Activated T-helper 9 cell treated with anti-CD3 and anti-CD28 coated beads, Interleukin-2, amount 50 U/mL, for 16 hours (primary cell): ENCODE data around the gene ST7L.
"Not testable (repeated sequence)": the region's sequence is repeated elsewhere in the genome, so short reads cannot be mapped to it uniquely, and the experiment has no call there.

ENCODE experiments used
- DNase-seq: peaks from one replicate; pipeline ENCODE4 v3.0.0-alpha.2; 2020; ENCODE audit warnings: low read depth

ST7L gene, protein sequence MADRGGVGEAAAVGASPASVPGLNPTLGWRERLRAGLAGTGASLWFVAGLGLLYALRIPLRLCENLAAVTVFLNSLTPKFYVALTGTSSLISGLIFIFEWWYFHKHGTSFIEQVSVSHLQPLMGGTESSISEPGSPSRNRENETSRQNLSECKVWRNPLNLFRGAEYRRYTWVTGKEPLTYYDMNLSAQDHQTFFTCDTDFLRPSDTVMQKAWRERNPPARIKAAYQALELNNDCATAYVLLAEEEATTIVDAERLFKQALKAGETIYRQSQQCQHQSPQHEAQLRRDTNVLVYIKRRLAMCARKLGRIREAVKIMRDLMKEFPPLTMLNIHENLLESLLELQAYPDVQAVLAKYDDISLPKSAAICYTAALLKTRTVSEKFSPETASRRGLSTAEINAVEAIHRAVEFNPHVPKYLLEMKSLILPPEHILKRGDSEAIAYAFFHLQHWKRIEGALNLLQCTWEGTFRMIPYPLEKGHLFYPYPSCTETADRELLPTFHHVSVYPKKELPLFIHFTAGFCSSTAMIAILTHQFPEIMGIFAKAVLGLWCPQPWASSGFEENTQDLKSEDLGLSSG

DNA sequence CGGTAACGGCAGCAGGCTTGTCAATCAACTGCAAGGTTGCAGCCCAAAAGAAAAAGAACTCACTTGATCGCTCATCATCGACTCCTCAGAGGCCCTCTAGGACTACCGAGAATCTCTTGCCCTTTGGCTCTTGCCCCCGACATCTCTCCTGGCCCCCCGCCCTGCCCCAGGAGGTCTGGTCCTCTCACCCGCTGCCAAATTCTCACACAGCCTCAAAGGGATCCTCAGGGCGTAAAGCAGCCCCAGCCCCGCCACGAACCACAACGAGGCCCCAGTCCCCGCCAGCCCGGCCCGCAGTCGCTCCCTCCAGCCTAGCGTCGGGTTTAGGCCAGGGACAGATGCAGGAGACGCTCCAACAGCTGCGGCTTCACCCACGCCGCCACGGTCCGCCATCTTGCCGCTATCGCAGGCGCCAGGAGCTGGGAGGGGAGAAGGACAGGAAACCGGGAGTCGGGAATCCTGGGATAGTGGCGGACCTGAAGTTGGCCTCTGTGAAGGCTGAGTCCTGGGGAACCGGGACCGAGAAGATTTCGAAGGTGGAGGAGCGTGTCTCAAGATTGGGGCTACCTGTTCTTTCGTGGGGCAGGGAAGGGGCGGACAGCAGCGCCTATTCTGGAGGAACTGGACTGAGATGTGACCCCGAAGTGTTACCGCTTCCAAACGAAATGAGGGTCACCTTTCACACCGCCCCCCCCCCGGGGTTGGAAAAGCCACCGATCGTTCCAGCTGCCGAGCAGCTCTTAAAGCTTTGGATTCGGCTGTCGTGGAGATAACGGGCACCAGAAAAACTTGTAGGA, at the start of gene ST7L:
ST7L (minus strand) TSS at position 421 of the 797 bp plus-strand sequence; CDS start at position 393, 28 bp downstream.
- DNase-seq = peak; percentile 43

DNA sequence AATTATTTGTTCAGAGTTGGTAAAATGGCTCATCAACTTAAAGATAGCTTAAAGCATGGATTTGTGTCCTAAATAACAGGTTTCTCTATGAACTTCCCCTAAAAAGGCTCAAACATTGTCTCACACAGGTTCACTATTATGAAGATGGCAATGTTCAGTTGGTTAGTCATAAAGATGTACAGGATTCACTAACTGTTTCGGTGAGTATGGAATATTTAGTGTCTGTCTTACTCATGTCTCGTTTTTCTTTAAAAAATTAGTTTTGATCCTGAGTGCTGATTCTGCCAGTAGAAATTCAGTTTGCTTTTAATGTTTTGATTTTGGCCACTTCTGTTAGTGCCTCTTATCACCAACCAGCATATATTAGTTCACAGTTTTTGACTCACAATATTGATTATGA, 48.0 kb upstream of the ST7L start:
- no peak for DNase-seq

DNA sequence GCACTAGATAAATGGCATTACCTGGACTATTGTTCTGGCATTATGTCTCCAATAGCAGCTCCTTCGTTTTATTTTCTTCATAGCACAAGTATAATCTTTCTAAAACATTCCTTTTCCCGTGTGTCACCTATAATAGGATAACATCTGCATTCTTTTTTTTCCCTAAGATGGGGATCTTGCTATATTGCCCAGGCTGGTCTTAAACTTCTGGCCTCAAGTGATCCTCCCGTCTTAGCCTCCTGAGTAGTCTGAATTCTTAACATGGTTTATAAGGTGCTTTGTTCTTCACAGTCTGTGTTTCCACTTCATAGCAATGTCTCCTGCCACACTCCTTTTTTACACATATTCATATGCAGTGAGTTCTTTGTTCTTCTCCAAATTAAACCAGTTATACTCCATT, 46.9 kb upstream of the ST7L start:
- DNase-seq = no peak

DNA sequence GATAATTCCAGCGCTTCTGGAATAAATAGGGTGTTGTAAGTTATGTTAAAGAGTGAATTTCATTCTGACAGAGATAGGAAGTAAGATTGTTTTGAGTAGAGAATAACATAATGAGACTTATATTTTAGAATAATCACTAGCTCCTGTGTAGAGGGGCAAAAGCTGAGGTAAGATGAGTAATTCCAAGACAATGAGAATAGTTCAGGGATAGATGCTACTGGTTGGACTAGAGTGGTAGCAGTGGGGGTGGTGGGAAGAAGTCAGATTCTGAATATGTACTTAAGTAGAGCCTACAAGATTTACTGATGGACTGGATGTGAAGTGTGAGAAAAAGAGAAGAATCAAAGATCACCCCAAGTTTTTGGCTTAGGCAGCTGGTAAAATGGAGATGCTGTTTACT, 32.3 kb upstream of the ST7L start:
- DNase-seq = no peak

DNA sequence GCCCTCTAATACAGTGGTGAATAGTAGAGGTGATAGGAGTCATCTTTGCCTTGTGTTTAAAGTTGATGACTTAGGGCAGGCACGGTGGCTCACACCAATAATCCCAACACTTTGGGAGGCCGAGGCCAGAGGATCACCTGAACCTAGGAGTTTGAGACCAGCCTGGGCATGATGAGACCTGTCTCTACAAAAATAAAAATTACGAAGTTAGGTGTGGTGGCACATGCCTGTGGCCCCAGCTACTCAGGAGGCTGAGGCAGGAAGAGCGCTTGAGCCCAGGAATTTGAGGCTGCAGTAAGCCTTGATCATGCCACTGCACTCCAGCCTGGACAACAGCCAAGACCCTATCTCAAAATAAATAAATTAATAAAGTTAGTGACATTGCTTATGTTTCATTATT, 27.3 kb upstream of the ST7L start:
- no peak for DNase-seq

DNA sequence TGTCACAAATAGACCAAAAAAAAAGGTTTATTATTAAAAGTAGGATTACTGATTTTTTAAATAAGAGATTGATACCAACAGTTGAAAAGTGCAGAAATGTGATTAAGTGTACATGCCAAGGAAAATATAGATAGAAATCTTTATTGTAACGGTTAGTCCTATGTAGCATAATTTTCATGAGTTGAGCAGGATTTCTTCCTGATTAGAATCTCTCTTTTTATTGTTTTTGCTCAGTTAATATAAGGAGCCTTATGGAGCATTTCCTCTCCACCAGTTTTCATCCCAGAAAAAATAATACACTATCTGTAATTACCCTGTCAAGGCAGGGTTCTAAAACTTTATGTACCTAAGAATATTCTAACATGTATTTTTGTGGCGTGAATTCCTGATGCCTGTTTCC, 24.1 kb upstream of the ST7L start:
- DNase-seq = no peak

DNA sequence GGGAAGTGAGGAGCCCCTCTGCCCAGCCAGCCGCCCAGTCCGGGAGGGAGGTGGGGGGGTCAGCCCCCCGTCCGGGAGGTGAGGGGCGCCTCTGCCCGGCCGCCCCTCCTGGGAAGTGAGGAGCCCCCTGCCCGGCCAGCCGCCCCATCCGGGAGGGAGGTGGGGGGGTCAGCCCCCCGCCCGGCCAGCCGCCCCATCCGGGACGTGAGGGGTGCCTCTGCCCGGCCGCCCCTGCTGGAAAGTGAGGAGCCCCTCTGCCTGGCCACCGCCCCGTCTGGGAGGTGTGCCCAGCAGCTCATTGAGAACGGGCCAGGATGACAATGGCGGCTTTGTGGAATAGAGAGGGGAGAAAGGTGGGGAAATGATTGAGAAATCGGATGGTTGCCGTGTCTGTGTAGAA, 21.5 kb upstream of the ST7L start:
- not testable (repeated sequence) for DNase-seq

DNA sequence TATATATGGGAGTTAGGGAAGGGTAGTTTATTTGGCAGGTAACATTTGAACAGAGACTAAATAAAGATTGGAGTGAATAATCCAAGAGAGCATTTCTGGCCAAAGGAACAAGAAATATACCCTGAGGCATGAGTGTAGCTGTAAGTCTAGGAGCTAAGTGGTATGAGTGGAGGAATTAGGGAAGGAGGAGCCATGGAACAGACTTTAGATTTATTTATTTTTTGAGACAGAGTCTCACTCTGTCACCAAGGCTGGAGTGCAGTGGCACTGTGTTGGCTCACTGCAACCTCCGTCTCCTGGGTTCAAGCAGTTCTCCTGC, 19.1 kb upstream of the ST7L start:
- DNase-seq = no peak

DNA sequence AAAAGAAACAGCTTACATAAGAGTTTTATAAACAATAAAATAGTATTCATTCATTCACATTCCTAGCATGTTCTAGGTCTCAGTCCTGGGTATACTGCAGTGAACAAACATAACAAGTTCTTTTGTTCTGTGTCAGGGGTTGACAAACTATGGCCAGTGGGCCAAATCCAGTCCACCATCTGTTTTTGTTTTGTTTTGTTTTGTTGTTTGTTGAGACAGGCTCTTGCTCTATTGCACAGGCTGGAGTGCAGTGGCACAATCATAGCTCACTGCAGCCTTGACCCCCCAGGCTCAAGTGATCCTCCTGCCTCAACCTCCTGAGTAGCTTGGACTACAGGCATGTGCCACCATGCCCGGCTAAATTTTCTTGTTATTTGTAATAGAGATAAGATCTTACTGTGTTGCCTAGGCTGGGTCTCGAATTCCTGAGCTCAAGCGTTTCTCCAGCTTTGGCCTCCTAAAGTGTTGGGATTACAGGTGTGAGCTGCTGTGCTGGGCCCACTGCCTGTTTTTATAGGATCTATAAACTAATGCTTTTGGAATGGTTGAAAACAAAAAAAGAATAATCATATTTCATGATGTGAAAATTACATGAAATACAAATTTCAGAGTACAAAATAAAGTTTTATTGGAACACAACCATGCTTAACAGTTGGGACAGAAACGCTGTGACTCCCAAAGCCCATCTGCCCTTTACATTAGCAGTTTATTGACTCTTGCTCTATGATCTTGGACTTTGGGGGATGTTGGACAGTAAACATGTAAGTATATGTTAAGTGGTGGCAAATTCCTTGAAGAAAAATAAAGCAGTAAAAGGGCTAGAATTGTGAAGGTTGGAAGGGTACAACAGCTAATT, 18.5 kb upstream of the ST7L start:
- DNase-seq = no peak

DNA sequence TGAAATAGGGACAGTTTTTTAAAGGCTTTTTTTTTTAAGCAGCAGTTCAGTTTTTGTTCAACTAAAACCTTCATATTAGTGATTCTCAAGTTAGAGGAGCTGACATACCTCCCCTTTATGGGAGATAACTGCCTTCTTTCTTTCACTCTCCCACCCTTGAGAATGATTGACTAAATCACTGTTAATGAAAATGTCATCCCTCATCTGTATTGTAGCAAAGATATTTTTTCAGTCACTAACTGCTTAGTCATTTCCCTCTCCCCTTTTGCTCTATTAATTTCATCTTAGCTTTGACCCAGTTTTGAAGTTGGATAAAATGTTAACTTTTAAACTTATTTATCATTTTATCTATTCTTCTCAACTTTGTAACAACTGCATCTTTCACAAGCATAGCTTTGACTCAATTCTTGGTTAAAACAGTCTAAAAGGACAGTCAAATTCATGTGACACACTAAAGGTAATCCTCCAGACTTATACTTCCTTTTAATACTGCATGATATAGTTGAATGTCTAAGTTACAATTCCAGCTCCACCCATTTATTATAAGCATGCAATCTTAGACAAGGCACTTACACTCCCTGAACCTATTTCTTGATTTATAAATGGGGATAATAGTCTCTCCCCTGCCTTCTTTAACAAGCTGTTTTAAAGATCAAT, 17.8 kb upstream of the ST7L start:
- no peak for DNase-seq

DNA sequence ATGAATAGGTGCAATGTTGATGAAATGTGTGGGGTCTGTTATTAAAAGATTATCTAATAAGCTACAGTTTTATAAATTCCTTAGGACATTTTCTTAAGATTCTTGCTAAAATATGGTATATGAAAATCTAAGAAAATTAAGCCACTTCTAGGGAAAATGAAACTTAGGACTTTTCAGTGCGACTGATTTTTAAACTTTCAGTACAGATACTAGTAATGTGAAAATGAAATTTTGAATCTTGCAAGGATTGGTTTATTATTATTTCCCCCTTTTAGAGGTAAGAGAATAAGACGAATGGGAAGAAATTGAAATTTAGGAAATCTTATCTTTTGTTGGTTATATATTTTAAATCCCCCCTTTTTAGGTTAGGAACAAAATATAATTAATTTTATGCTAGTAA, 17.1 kb upstream of the ST7L start:
- no peak for DNase-seq

DNA sequence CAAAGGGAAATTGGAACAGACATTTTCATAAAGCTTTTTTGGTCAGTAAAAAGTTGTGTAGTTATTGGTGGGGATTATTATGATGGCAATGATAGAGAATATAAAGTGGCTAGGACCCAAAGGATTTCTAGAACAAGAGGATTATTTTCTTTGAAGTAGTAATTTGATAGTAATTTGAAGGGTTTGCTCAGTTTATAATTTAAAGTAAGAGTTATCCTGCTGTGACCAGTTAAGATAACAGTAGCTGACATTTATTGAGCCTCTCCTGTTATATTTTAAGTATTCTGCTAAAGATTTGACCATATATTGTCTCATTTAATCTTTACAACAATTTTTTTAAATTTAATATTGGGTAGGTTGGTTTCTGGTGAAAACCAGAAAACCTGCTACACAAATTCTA, 15.4 kb upstream of the ST7L start:
- no peak for DNase-seq

DNA sequence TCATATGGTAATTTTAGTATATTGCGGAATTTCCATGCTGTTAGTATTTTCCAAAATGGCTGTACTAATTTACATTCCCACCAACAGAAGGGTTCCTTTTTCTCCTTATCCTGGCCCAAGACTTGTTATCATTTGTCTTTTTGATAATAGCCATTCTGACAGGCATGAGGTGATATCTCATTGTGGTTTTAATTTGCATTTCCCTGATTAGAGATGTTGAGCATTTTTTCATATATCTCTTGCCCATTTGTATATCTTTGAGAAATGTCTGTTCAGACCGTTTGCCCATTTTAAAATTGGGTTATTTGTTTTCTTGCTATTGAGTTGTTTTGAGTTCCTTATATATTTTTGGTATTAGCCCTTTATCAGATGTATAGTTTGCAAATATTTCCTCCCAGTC, 14.7 kb upstream of the ST7L start:
- DNase-seq = no peak

DNA sequence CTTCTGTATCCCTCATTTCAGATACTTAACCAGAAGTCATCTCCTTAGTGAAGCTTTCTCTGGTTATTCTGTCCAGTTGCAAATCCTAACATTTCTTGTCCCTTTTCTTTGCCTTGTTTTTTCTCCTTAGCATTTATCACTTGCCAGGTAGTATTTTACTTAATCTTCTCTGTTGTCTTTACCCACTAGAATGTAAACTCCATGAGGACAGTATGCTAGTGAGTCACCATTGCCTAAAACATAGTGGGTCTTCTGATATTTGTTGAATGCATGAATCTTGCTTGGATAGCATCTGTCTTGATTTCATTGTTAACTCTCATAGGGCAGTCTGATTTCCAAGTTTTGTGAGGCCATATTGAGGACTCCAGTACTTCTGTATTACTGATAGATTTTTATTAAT, 10.3 kb upstream of the ST7L start:
- no peak for DNase-seq

DNA sequence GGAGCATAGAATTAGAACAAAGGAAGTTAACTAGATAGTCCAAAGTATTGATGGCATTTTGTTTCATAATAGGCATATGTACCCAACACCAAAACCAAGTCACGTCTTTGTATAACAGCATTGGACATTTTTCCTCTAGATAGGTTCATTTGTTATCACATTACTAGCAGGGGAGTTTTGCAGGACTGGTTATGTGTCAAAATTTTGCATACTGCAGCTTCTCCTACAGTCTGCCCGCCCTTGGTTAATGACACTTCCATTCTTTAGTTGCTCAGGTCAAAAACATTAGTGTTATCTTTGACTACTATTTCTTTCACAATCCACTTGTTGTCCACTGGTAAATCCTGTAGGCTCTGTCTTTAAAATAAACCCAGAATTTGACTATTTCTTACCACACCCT, 9.6 kb upstream of the ST7L start:
- DNase-seq = no peak

DNA sequence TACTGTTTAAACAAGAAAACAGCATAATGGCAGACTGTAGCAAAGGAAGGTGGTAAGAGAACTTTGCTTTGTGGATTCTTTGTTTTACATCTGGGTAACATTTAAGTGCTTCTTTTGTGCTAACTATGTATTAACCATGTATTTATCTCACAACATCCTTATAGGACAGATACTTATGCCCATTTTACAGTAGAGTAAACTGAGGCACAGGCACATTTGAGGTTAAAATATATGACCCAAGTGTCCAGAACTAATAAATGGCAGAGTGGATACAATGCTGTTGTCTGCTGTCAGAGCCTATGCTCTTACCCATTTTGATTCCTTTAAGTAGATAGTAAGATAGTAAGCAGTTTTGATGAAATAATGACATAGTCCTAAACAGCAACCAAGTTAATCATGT, 7.9 kb upstream of the ST7L start:
- DNase-seq = no peak

DNA sequence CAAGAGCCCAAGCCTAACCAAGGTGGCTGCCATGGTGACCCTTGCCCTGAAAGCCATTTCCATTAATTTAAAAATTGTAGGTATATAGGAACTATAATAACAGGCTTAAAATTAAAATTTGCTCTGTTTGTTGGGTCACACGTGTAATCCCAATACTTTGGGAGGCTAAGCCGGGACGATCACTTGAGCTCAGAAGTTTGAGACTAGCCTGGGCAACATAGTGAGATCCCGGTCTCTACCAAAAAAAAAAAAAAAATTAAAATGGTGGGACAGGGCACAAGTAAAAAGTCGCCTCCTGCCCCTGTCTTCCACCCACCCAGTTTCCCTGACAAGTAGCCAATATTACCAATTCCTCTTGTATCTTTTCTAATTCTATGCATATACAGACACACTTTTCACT, 7.3 kb upstream of the ST7L start:
- no peak for DNase-seq

DNA sequence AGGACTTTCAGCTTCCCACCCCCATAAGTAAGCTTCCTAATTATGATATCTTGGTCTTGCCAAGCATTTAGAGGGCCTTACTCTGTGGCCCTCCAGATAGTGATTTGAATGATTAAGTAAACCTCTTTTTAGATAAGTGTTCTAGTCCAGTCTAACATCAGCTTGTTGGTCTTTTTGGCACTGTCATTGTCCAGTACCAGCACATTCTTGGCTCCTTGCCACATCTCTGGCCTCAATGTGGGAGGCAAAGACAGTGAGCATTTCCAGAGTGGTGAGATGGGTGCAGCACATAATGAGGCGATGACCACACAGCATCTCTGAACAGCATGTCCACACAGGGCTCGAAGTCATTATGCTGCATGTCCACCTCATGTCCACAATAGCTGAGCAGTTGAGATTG, 6.8 kb upstream of the ST7L start:
- DNase-seq = no peak

DNA sequence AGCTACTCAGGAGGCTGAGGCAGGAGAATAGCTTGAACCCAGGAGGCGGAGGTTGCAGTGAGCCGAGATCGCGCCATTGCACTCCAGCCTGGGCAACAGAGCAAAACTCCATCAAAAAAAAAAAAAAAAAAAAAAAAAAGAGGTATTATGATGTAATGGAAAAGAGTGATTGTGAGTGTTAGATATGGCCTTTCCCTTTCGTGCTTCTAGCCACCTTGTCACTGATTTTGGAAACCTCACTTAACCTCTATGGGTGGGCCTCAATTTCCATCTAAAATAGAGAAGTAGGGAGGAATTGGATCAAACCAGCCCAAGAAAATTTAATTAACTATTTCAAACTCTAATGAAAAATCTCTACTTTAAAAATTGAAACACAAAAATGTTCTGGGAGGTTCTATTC, 5.6 kb upstream of the ST7L start:
- DNase-seq = not testable (repeated sequence)

DNA sequence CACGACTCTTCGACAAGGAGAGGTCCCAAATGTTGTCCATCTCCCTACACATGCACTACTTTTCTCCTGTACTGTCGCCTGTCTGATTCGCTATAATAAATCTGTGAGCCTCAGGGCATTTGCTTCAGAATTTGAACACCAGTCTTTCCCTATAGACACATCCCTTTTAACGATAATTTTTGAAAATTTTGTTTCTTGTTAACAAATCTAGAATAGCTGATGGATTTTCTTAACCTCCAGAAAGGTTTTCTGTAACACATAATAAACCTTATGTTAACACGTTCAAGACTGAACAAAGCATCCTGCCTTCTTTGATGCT, 1.4 kb upstream of the ST7L start:
- DNase-seq = no peak

DNA sequence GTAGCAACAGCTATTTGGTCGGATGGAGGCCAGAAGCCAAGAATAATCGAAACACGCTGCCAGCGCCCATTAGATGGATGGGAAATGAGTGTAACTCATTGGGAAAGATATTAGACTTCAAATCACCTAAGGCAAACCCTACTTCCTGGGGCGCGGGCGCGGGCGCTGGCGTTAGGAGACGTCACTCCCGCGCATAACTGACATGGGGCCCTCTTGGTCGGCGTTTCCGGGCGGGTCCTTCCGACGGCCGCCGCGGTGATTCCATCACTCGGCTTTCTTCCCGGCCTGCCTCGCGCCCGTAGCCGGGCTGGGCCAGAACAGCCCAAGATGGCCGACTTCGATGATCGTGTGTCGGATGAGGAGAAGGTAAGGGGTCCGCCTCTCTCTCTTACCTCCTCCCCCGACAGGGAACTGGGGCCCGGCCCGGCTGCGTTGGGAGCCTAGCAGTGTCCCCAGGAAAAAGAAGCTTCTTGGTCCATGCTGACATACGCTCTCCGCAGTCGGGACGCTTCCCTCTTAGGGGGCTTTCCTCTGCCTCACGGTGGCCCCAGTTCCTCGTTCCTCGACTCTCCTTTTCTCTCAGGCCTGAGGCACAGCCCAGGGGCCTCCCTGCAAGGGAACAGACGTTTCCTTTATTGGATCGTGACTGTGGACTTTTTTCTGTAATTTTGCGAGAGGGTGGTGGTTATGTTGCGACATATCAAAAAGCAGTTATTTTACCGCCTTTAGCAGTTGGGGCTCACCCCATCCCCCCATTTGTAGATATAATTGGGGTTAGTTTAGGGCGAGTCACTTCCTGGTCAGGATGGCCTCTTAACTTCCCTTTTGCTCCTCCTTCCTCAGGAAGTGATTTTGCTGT, 806 bp upstream of the ST7L start, which contains the start of gene CAPZA1:
CAPZA1 (plus strand) TSS at position 315 of the 859 bp plus-strand sequence; CDS start at position 328, 13 bp downstream.
- peak; percentile 86 for DNase-seq
